GM21825 (cell line): Measurements from ENCODE around the gene MPL.

Experiments
- ATAC-seq: cut with Tn5 transposase; IDR thresholded peaks from one replicate; pipeline ENCODE4 v1.9.1; 2021; ENCODE audit warnings: mild to moderate bottlenecking, moderate library complexity; ENCODE audit not compliant: unreplicated experiment

MPL gene

DNA sequence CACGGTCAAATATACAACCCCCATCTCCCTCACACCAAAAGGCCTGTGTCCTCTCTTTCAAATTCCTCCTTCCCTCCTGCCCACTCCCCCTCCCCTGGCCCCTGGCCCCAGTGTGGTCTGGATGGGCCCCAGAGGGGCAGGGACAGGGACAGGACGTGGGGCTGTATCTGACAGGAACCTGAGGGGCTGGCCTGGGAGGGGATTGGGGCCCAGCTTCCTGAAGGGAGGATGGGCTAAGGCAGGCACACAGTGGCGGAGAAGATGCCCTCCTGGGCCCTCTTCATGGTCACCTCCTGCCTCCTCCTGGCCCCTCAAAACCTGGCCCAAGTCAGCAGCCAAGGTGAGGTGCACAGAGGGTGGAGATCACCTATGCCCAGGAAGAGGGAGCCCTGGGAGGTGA is at the start of gene MPL:
TSS of gene MPL (plus strand) at position 231 of the 400 bp plus-strand sequence. CDS start at position 262, 31 bp downstream.
- ATAC-seq, result no peak

DNA sequence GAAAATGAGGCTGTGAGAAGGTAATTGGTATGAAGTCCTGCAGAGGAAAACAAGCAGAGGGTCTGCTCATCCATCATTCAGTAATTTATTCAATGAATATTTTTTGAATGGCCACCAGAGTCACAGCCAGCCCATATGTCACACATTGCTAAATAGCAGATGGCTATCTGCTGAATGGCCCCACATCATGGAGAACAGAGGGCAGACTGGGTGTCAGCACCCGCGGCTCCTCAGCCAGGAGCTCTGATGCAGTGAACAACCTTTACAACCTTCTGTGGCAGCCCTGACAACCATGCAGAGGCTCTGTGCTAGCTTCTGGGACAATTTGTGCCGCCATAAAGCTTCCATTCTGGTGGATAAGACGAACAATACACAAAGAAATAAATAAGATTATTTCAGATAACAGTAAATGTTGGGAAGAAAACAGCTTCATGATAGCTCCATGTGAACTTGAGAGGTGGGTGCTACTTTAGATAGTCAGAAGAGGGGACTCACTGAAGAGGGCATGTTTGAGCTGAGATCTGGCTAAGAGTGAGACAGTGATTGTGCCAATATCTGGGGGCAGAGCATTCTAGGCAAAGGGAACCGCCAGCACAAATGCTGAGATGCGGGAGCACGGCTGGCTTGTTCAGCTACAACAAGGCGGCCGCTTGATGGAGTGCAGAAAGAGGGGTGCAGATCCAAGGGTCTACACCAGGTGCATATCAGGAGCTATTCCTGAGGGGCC is 49.4 kb upstream of the MPL start:
- ATAC-seq, result no peak

DNA sequence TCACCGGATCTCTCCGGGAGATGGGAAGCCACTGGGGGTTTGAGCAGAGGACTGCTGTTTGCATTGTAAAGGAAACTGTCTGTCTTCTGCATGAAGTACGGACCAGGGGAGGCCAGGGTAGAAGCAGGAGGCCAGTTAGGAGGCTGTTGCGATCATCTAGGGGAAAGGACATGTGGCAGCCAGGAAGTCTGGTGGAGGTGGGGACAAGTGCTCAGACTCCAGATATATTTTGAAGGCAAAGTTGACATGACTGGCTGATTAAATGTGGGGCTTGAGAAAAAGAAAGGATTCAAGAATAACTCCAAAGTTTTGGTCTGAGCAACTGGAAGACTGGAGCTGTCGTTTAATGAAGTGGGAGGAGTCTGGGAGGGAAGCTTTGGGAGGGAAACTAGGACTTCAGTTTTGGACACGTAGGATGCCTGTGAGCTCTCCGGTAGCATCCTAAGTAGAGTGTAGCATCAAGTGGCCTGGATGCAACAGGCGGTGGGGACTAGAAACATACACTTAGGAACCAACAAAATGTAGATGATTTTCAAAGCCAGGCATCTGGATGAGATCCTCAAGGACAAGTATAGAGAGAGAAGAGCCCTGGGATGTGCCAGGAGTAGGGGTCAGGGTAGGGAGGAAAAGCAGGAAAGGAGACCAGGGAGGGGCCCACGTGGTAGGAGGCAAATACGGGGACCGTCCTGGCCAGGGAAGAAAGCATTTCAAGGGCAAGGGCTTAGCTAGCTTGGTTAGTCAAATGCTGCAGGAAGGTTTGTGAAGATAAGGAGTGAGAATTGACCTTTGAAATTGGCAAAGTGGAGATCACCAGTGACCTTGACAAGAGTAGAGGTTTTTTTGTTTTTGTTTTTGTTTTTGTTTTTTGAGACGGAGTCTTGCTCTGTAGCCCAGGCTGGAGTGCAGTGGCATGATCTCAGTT is 48.6 kb upstream of the MPL start:
- no peak for ATAC-seq

DNA sequence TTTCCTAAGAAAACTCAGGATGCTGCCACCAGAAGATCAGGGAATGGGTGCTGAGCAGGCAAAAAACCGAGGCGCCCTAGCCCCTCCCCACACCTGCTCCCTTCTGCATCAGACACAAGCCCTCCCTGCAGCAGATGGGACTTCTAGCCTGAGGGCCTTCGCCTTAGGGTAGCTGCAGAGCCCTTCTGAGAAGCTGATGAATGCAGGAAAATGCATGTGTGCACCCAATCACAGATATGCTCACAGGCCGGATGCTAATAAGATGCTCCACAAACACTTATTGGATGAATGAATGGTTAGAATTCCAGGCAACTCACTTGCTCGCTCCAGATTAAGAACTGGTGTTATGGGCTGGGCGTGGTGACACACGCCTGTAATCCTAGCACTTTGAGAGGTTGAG is 45.4 kb upstream of the MPL start:
- no peak for ATAC-seq

DNA sequence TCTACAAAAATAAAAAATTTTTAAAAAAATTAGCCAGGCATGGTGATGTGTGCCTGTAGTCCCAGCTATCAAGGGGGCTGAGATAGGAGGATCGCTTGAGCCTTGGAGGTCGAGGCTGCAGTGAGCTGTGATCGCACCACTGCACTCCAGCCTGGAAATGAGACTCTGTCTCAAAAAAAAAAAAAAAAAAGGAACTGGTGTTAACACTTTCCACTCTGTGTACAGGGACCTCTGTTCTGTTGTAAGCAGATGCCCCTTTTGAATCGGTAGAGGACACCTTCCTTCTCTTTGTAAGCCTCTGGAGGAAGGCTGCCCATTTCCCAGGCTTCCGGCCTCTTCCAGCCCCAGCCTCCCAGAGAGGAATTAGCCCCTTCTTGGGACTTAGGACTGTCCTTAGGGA is 44.9 kb upstream of the MPL start:
- ATAC-seq, result no peak

DNA sequence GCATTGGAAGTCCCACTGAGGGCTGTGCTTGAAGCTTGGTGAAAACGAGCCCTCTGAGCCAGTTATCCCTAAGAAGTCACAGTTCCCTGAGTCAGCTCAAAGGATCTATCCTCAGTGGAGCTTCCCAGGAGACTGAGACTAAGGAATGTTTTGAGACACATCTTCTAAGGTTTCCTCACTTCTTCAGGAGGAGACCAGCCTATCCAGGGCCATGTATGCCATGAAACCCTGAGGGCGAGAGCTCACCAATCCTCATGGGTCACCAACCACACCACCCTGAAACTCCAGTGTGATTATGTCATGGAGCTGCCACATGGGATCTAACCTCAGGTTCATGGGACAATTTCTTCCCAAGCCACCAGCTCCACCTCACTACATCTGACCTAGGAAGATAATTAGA is 44.4 kb upstream of the MPL start:
- ATAC-seq, result no peak

DNA sequence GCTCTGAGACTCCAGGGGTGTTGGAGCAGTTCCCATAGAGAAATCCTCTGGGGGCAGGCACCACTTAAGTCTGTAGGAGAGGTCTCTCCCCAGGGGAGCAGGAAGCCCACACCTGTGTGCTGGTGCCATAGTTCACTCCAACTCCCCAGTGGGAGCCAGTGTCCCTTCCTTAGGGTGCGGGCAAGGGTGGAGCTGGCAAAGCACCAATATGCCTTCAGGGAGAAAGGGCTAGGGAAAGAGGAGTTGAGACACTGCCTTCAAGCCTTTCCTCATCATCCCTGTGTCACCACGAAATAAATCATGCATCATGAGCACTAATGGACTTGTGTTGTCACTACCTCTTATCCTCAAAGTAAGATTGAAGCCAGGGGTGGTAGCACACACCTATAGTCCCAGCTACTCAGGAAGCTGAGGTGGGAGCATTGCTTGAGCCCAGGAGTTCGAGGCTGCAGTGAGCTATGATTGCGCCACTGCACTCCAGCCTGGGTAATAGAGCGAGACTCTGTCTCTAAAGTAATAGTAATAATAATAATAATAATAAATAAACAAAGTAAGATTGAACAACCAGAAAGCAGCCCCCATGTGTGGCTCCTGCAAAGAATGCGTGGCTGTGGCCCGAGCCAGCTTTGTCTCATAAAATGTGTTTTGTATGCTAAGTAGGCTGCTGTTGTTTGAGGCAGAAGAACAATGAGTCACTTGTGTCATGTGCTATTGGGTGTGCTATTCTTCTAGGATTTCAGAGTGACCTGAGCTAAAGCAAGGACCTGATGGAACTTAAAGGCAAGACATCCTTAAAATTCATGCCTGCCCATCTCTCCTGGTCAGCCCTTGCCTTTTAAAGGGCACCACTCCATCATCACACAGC is 43.5 kb upstream of the MPL start:
- ATAC-seq, result no peak

DNA sequence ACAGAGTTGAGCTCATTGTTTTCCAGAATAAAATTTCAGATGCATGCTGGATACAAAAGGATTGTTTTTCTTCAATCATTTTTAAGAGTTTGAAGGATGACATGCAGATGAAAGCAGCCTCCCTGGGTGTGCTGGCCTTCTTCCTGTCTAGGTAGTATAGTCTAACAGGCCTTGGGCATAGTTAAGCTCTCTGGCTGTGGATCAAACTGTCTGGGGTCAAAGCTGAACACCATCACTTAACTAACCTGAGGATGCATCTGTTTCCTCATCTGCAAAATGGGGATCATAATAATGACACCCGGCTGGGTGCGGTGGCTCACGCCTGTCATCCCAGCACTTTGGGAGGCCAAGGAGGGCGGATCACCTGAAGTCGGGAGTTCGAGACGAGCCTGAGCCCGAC is 42.9 kb upstream of the MPL start:
- ATAC-seq, result no peak

DNA sequence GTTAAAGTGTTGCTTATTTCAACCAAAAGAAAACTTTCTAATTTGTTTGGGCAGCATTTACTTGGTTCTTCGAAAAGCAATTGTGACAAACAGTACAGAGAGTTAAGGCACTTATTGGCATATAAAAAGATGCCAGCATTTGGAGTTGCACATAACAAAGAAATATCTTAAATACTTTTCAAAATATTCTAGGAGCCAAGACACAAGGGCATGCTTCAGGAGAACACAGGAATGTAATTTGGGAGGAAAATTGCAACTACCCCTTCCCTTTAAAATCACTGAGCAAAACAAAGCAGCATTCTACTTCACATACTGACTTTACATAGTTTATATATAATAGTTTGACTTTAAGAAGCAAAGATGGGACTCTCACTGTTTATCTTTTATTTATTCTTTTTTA is 41.4 kb upstream of the MPL start:
- ATAC-seq, result no peak

DNA sequence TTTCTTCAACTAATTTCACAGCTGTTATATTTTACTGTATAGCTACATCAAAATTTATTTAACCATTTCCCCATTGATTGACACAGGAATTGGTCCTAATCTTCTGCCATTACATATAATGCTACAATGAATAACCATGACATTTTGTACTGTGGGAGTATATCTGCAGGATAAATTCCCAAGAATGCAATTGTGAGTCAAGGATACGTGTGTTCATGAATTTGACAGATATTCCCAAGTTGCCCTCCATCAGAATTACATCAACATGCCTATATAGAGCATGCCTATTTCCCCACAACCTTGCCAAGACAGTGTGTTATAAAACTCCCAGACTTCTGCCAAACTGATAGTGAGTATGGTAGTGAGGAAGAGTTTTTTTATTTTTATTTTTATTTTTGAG is 39.6 kb upstream of the MPL start:
- ATAC-seq, result no peak

DNA sequence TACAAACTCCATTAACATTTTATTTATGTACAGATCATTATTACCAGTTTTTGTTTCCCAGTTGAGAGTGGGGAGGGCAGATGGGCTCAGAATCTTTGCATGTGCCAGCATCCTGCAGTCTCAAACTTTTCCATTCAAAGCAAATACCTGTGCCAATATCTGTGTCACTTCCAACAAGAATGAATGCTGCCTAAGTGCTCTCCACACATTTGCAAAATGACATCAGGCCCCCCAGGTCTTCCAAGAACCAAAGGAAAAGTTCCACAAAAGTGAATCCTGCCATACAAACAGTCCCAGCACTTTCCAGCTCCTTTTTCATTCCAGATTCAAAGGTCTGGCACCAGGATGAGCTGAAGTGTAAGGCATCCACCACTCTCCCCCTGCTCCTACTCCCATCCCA is 38.5 kb upstream of the MPL start:
- ATAC-seq, result no peak

DNA sequence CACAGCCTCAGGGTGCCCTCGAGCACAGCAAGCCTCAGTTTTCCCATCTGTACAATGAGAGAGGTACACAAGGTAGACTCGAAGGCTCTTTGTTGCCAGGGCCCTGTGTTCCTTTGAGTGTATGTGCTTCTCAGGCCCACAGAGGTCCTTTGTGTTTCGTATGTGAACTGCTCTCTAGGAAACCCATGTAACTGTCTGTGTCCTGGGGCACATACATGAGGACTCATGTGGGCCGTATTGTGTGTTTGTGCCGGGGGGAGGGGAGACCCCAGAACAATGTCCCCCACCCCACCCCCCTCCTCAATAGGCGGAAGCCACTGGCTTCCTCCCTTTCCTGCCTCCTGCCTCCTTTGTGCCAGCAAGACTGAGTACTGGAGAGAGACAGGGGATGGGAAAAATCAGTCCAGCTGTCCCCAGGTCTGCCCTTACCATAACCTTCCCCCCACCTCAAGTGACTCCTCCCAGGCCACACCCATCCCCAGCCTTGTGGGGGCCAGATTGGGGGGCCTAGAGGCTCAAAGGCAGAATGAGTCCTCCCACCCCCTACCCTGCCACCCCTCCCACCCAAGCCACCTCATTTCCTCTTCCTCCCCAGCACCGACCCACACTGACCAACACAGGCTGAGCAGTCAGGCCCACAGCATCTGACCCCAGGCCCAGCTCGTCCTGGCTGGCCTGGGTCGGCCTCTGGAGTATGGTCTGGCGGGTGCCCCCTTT is 37.1 kb upstream of the MPL start, which contains the start of gene TIE1:
TSS of gene TIE1 (plus strand) at position 605 of the 717 bp plus-strand sequence. CDS start at position 695, 90 bp downstream.
- ATAC-seq, result no peak

DNA sequence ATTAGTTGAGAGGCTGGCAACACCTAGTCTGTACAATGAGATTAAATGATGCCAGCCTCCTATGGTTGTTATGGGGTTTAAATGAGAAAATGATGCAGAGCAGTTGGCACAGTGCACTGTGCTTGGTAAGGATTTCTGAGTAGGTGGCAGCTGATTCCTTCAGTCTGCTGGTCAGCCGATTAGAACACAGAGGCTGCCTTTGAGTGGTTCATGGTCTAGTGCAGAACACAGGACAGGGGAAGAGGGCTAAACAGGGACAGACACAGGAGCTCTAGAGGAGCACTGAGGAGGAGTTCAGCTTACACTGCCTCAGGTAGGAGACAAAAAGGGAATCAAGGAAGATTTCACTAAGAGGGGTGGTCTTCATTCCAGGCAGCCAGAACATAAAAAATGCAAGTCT is 35.4 kb upstream of the MPL start:
- ATAC-seq, result no peak

DNA sequence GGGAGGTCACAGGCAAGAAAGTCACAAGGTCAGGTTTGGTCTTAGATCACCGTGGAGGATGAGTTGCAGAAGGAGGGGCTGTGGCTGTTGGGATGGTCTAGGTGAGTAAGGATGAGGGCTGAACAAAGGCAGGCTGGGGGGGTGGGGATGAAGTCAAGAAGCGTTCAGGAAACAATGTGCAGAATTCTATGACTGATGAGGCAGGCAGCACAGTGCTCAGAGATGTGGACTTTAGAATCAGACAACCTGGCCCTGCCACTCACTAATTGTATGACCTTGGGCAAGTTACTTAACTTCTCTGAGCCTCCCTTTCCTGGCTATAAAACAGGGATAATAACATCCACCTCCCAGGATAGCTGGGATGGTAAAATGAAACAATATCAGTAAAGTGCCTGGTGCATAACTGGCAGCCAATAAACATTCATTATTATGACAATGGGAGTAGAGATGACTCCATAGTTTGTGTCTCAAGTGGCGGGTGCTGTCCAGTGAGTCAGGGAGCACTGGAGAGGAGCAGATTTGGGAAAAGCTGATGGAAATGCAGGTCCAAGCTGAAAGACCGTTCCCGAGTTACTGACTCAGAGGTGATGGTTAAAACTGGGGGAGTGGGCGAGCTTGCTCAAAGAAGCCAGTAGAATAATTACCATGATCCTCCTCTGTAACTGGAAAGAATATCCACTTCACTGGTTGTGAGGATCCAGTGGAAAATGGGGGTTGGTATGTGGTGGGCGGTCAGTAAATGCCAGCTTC is 34.7 kb upstream of the MPL start:
- no peak for ATAC-seq

DNA sequence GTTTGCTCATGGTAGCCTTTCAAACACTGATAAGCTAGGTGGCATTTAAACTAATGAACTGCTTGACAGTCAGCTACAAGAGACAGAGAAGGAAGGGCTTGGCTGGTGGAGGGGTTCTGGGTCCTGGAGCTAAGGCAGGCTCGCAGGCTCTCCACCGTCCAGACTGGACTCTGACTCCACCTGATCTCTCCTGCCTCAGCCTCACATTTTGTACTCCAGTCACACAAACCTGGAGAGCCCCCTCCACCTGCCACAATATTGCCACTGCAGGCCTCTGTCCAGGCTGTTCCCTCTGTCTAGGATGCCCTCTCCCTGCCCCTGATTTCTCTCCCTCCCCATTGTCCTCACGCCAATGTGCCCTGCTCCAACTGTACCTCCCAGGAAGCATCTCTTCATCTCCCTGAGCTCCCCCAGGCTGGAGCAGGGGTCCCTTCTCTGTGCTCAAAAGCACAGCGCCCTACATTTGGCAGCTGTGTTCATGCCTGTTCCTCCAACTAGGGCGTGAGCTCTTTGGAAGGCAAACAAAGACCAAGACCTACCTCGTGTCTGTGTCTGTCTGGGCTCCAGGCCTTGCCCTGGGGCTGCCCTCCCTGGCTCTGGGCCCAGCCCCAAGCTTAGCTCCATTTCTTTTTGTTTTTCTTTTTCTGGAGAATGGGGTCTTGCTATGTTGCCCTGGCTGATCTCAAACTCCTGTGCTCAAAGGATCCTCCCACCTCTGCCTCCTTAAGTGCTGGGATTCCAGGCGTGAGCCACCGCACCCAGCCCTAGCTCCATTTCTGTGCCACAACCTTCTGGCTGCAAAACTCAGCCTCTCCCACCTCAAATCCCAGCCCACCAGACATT is 33.9 kb upstream of the MPL start:
- ATAC-seq, result no peak

DNA sequence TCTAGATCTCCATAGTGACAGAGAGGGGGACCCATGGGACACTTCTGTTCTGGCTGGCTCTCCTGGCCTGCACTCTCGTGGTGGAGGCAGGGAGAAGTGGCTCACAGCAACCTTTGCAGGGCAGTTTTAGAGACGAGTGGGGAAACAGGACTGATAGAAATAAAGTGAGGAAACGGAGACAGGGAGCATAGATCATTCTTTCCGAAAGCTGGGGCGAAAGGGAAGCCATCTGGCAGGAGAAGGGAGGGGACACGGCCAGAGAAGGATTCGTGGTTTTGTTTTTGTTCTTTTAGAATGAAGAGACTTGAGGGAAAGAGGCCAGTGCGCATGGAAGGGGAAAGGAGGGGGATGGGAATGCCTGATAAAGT is 33.3 kb upstream of the MPL start:
- ATAC-seq, result no peak

DNA sequence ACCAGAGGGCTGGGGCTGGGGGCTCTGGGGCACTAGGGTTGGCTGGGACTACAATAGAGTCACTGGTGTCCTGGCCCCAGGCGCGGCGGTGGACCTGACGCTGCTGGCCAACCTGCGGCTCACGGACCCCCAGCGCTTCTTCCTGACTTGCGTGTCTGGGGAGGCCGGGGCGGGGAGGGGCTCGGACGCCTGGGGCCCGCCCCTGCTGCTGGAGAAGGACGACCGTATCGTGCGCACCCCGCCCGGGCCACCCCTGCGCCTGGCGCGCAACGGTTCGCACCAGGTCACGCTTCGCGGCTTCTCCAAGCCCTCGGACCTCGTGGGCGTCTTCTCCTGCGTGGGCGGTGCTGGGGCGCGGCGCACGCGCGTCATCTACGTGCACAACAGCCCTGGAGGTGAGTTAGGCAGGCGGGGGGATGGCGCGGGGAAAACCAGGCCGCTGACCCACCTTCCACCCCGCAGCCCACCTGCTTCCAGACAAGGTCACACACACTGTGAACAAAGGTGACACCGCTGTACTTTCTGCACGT is 32.8 kb upstream of the MPL start:
- ATAC-seq, result no peak

DNA sequence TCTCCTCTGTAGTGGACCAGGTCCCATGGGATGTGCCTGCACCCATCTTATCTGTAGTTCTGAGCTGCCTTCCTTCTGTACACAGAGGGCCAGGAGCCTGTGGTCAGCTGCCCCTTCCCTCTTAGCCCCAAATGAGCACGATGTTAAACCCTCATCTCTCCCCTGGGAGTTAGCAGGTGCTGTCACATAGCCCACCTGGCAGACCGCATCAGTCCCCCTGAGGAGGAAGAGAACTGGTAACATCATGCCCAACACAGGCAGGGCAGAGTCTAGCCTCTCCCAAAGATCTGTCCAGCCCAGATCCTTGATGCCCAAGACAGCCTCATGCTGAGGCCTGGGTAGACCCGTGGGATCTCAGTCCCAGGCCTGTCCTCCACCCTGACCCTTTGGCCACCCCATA is 32.2 kb upstream of the MPL start:
- no peak for ATAC-seq
